ENCODE results near the gene MR1.

MR1 gene

GRCh38 chr1:181049378-181049777 lies 15.6 kb downstream of the MR1 start:
- H3K4me3 ChIP-seq (IDR thresholded peaks at IDR 0.05; ENCODE audit: insufficient read depth, low read depth, low read length) = no peak overlapping the region
- H3K79me2 ChIP-seq (ENCODE audit: insufficient read depth, low read depth) = no peaks in the 10 kb centered on the region
- H4K20me1 ChIP-seq (ENCODE audit: insufficient read depth) = no peaks in the 10 kb centered on the region
- no peak for TF ChIP-seq CTCF (conservative IDR thresholded peaks at IDR 0.05; ENCODE audit: low read depth, low read length)
- no peak overlapping the region for H3K4me2 ChIP-seq
- no peak overlapping the region for H3K27ac ChIP-seq
- no peaks in the 10 kb centered on the region for H3K27me3 ChIP-seq (ENCODE audit: insufficient read depth, low read depth)
- H3K9ac ChIP-seq = no peak overlapping the region
- H2AFZ ChIP-seq (ENCODE audit: low read depth) = no peak overlapping the region
- H3K36me3 ChIP-seq (ENCODE audit: insufficient read depth) = no peaks in the 10 kb centered on the region
- H3K4me1 ChIP-seq (ENCODE audit: low read depth, poor library complexity, severe bottlenecking) = no peaks in the 10 kb centered on the region

- H3K27me3 ChIP-seq (ENCODE audit: insufficient read depth, low read depth) = no peaks in the 10 kb centered on the region
- no peaks in the 10 kb centered on the region for H3K79me2 ChIP-seq (ENCODE audit: insufficient read depth, low read depth)
- H3K4me3 ChIP-seq (IDR thresholded peaks at IDR 0.05; ENCODE audit: insufficient read depth, low read depth, low read length) = no peak overlapping the region
- TF ChIP-seq CTCF (conservative IDR thresholded peaks at IDR 0.05; ENCODE audit: low read depth, low read length) = no peak
- no peaks in the 10 kb centered on the region for H4K20me1 ChIP-seq (ENCODE audit: insufficient read depth)
- H3K27ac ChIP-seq = no peak overlapping the region
- H3K9ac ChIP-seq = no peak overlapping the region
- no peaks in the 10 kb centered on the region for H3K4me1 ChIP-seq (ENCODE audit: low read depth, poor library complexity, severe bottlenecking)
- H3K4me2 ChIP-seq = no peak overlapping the region
- H3K36me3 ChIP-seq (ENCODE audit: insufficient read depth) = no peaks in the 10 kb centered on the region
- H2AFZ ChIP-seq (ENCODE audit: low read depth) = no peak overlapping the region
These were observed 17.1 kb downstream of the MR1 start for GRCh38 chr1:181050922-181051321.

- Histone ChIP-seq H3K79me2 (ENCODE audit: insufficient read depth, low read depth) (no peaks in the 10 kb centered on the region), H3K27ac (no peak overlapping the region), H3K4me3 (IDR thresholded peaks at IDR 0.05; ENCODE audit: insufficient read depth, low read depth, low read length) (no peak overlapping the region), H2AFZ (ENCODE audit: low read depth) (no peak overlapping the region), H3K9ac (no peak overlapping the region), H3K4me1 (ENCODE audit: low read depth, poor library complexity, severe bottlenecking) (no peaks in the 10 kb centered on the region), H3K4me2 (no peak overlapping the region), H3K27me3 (ENCODE audit: insufficient read depth, low read depth) (no peaks in the 10 kb centered on the region), H3K36me3 (ENCODE audit: insufficient read depth) (no peaks in the 10 kb centered on the region), H4K20me1 (ENCODE audit: insufficient read depth) (no peaks in the 10 kb centered on the region)
- TF ChIP-seq CTCF (conservative IDR thresholded peaks at IDR 0.05; ENCODE audit: low read depth, low read length) = no peak
These were observed 22.8 kb downstream of the MR1 start for GRCh38 chr1:181056560-181056959.

GRCh38 chr1:181057079-181057478 lies 23.3 kb downstream of the MR1 start:
- Histone ChIP-seq H3K4me3 (IDR thresholded peaks at IDR 0.05; ENCODE audit: insufficient read depth, low read depth, low read length) (no peak overlapping the region), H3K36me3 (ENCODE audit: insufficient read depth) (no peaks in the 10 kb centered on the region), H2AFZ (ENCODE audit: low read depth) (no peak overlapping the region), H4K20me1 (ENCODE audit: insufficient read depth) (no peaks in the 10 kb centered on the region), H3K79me2 (ENCODE audit: insufficient read depth, low read depth) (no peaks in the 10 kb centered on the region), H3K27ac (no peak overlapping the region), H3K9ac (no peak overlapping the region), H3K4me1 (ENCODE audit: low read depth, poor library complexity, severe bottlenecking) (no peaks in the 10 kb centered on the region), H3K4me2 (no peak overlapping the region), H3K27me3 (ENCODE audit: insufficient read depth, low read depth) (no peaks in the 10 kb centered on the region)
- TF ChIP-seq CTCF (conservative IDR thresholded peaks at IDR 0.05; ENCODE audit: low read depth, low read length) = no peak

GRCh38 chr1:181059435-181059834 lies 25.7 kb downstream of the MR1 start:
- Histone ChIP-seq H3K27me3 (ENCODE audit: insufficient read depth, low read depth) (no peaks in the 10 kb centered on the region), H3K9ac (no peak overlapping the region), H3K4me2 (no peak overlapping the region), H2AFZ (ENCODE audit: low read depth) (no peak overlapping the region), H3K36me3 (ENCODE audit: insufficient read depth) (no peaks in the 10 kb centered on the region), H3K79me2 (ENCODE audit: insufficient read depth, low read depth) (no peaks in the 10 kb centered on the region), H3K4me1 (ENCODE audit: low read depth, poor library complexity, severe bottlenecking) (peaks cover 3% of the 10 kb centered on the region), H4K20me1 (ENCODE audit: insufficient read depth) (no peaks in the 10 kb centered on the region), H3K27ac (no peak overlapping the region), H3K4me3 (IDR thresholded peaks at IDR 0.05; ENCODE audit: insufficient read depth, low read depth, low read length) (no peak overlapping the region)
- no peak for TF ChIP-seq CTCF (conservative IDR thresholded peaks at IDR 0.05; ENCODE audit: low read depth, low read length)
